ENCODE results near the gene TBC1D19. TPM values are rescaled to one million over a fixed set of nuclear protein-coding genes. Genes with fewer than 3 reads are reported as not detected.

The TBC1D19 gene
- total and polyA plus RNA-seq, 9 of the 15 experiments (the other 6 are each of a cell fraction or from before 2014, with no cell fraction given): 0.73 to 5.6 (median 3.7) TPM

DNA sequence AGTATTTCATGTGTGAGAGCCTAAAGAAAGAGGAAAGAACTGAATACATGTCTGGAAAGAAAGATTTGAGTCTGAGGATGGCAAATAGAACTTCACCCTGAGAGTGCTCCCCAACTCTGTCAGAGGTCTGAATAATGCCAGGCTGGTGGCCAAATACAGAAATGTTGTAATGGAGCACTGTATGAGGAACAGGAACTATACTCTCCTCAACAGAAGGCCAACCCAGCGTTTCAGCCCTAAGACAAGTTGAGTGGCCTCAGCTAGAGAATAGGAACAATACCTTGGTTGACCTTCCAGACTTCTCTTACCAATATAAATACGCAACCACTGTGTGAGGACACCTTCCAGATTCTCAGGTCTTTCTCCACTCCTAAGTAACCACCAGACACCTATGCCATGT lies 182.3 kb downstream of the TBC1D19 start:
- Histone ChIP-seq H3K9ac (ENCODE audit: insufficient read depth in 1 of 2, low read depth in 2 of 2, low read length in 2 of 2) (no peak overlapping the region), H3K4me2 (ENCODE audit: insufficient read depth, low read length) (no peak overlapping the region), H3K79me2 (ENCODE audit: control insufficient read depth, insufficient read depth, low read length) (no peaks in the 10 kb centered on the region), H4K20me1 (replicated peaks; ENCODE audit: control insufficient read depth, insufficient read depth, low read length) (no peaks in the 10 kb centered on the region), H3K4me1 (replicated peaks in 1 of 2; ENCODE audit: control insufficient read depth in 2 of 2, insufficient read depth in 2 of 2, low read length in 2 of 2) (peaks cover 2 to 16% of the 10 kb centered on the region in 2 experiments; a peak in 2 of 5 replicates), H3K9me3 (replicated peaks; ENCODE audit: control insufficient read depth, insufficient read depth, low read depth, low read length) (no peaks in the 10 kb centered on the region), H3K36me3 (ENCODE audit: control insufficient read depth, insufficient read depth, low read length) (no peaks in the 10 kb centered on the region; the same call in 2 of the 3 replicates), H2AFZ (ENCODE audit: low read depth, low read length) (no peak overlapping the region), H3K27ac (ENCODE audit: extremely low read depth, low read depth, low read length) (no peak overlapping the region), H3K27me3 (ENCODE audit: control insufficient read depth in 2 of 2, insufficient read depth in 2 of 2, low read length in 2 of 2) (no peaks in the 10 kb centered on the region), H3K4me3 (no peak overlapping the region), H3K9me1 (ENCODE audit: control insufficient read depth, insufficient read depth, low read length) (no peaks in the 10 kb centered on the region)
- no TSS peak for BruUV-seq (replicated peaks)
- TF ChIP-seq CXXC5 (CRISPR knock-in tag; IDR thresholded peaks at IDR 0.05) (no peak), ZNF584 (CRISPR knock-in tag; IDR thresholded peaks at IDR 0.05; ENCODE audit: low read depth) (no peak)
- ChIA-PET CTCF (ENCODE audit: low intra/inter-chr PET ratio) (no interaction called here), POLR2A (no interaction called here)
- intact Hi-C loops (cut with micrococcal nuclease) (no loop called here), in situ Hi-C loops (cut with MboI) (no loop called here)
- DNase-seq (ENCODE audit: extremely low read depth in 1 of 4, low spot score in 3 of 4): no peak
- 68% methylated on average over 2 of the region's 2 CpGs for WGBS (ENCODE audit: insufficient coverage, low coverage, missing lambda C conversion rate)
- FAIRE-seq: no peak
- ATAC-seq: no peak

DNA sequence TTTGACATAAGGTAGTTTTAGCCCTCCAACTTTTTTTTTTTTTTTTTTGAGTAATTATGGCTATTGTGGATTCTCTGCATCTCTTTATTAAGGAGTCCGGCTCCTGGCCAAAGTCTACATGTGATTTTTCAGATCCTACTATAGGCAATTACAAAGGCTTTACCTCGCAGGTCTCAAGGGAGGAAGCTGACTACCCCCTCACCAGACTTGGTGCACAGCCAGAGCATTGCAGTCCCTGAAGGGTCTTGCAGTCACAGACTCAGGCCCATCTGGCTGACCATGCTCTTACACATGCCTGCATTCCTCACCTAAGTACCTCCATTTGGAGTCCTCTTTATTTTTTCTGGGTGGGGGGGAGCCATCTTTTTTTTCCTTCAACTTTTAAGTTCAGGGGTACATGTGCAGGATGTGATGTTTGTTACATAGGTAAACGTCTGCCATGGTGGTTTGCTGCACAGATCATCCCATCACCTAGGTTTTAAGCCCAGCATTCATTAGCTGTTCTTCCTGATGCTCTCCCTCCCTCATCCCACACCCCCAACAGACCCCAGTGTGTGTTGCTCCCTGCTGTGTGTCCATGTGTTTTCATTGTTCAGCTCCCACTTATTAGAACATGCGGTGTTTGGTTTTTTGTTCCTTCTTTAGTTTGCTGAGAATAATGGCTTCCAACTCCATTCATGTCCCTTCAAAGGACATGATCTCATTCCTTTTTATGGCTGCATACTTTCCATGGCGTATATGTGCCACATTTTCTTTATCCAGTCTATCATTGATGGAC lies 188.4 kb downstream of the TBC1D19 start:
- Histone ChIP-seq H3K4me3 (no peak overlapping the region), H3K4me2 (ENCODE audit: insufficient read depth, low read length) (no peak overlapping the region), H3K9me3 (replicated peaks; ENCODE audit: control insufficient read depth, insufficient read depth, low read depth, low read length) (no peaks in the 10 kb centered on the region), H4K20me1 (replicated peaks; ENCODE audit: control insufficient read depth, insufficient read depth, low read length) (no peaks in the 10 kb centered on the region), H3K9ac (ENCODE audit: insufficient read depth in 1 of 2, low read depth in 2 of 2, low read length in 2 of 2) (no peak overlapping the region), H3K79me2 (ENCODE audit: control insufficient read depth, insufficient read depth, low read length) (no peaks in the 10 kb centered on the region), H3K27me3 (ENCODE audit: control insufficient read depth in 2 of 2, insufficient read depth in 2 of 2, low read length in 2 of 2) (no peaks in the 10 kb centered on the region), H3K27ac (ENCODE audit: extremely low read depth, low read depth, low read length) (no peak overlapping the region), H3K36me3 (ENCODE audit: control insufficient read depth, insufficient read depth, low read length) (no peaks in the 10 kb centered on the region), H3K9me1 (ENCODE audit: control insufficient read depth, insufficient read depth, low read length) (no peaks in the 10 kb centered on the region), H2AFZ (ENCODE audit: low read depth, low read length) (no peak overlapping the region), H3K4me1 (replicated peaks in 1 of 2; ENCODE audit: control insufficient read depth in 2 of 2, insufficient read depth in 2 of 2, low read length in 2 of 2) (no peaks in the 10 kb centered on the region; a peak in 1 of 5 replicates)
- no peak for DNase-seq (ENCODE audit: extremely low read depth in 1 of 4, low spot score in 3 of 4)
- BruUV-seq (replicated peaks): no TSS peak
- POLR2A ChIA-PET: no interaction called here
- CTCF ChIA-PET (ENCODE audit: low intra/inter-chr PET ratio): no interaction called here
- in situ Hi-C loops (cut with MboI) (no loop called here), intact Hi-C loops (cut with micrococcal nuclease) (no loop called here)
- ATAC-seq: no peak
- 55% methylated on average over 5 of the region's 5 CpGs for WGBS (ENCODE audit: insufficient coverage, low coverage, missing lambda C conversion rate)
- no peak for TF ChIP-seq DDX20 (tag; IDR thresholded peaks at IDR 0.05; ENCODE audit: low read depth)
- TF ChIP-seq RBBP5 (IDR thresholded peaks at IDR 0.05; ENCODE audit: borderline replicate concordance, insufficient read depth, low read length, poor library complexity, severe bottlenecking): no peak
- no peak for TF ChIP-seq ZNF175 (CRISPR knock-in tag; IDR thresholded peaks at IDR 0.05; ENCODE audit: low read depth)
- no peak for TF ChIP-seq ZNF511 (CRISPR knock-in tag; IDR thresholded peaks at IDR 0.05)
- TF ChIP-seq RUNX1 (IDR thresholded peaks at IDR 0.05; ENCODE audit: low read depth): no peak
- no peak for TF ChIP-seq ZNF445 (CRISPR knock-in tag; IDR thresholded peaks at IDR 0.05; ENCODE audit: low read depth)
- no peak for TF ChIP-seq TCFL5 (CRISPR knock-in tag; conservative IDR thresholded peaks at IDR 0.05)
- TF ChIP-seq PCBP2 (IDR thresholded peaks at IDR 0.05; ENCODE audit: low read depth, low read length, poor library complexity, severe bottlenecking): no peak
- no peak for TF ChIP-seq TCF3 (CRISPR knock-in tag; IDR thresholded peaks at IDR 0.05)
- no peak for TF ChIP-seq ZNF707 (CRISPR knock-in tag; conservative IDR thresholded peaks at IDR 0.05)
- no peak for TF ChIP-seq TFAM (CRISPR knock-in tag; conservative IDR thresholded peaks at IDR 0.05)
- no peak for TF ChIP-seq ZNF780A (CRISPR knock-in tag; IDR thresholded peaks at IDR 0.05)
- FAIRE-seq: no peak
